Upper lobe of left lung (tissue), 6 donors: Measurements from ENCODE around the gene BRI3BP. TPM values are rescaled to one million over a fixed set of nuclear protein-coding genes. Genes with fewer than 3 reads are reported as not detected.
A peak's percentile ranks its signal among the peaks of the same experiment; 100 is the strongest.

Experiments
- ATAC-seq, 2 donors: fragments of 200-7000 bp; cut with Tn5 transposase; one replicate each; pipeline ENCODE4 v1.9.1; 2022; ENCODE audit warnings: mild to moderate bottlenecking in 2 of 2, moderate library complexity in 2 of 2; ENCODE audit not compliant: low FRiP score in 2 of 2
- DNase-seq, 2 donors: peaks; one replicate each; pipeline ENCODE4 v3.0.0-alpha.2; 2019 to 2020
- H3K27ac ChIP-seq, 4 donors: fragments of 200-600 bp; sonication (generic); one replicate each; pipeline ENCODE4 v1.5.1; 2016 to 2019
- H3K27me3 ChIP-seq, 4 donors: fragments of 200-600 bp; sonication (generic); one replicate each; pipeline ENCODE4 v1.5.1; 2017 to 2019
- H3K36me3 ChIP-seq, 4 donors: fragments of 200-600 bp; sonication (generic); one replicate each; pipeline ENCODE4 v1.5.1; 2016 to 2019
- H3K4me1 ChIP-seq, 4 donors: fragments of 200-600 bp; sonication (generic); one replicate each; pipeline ENCODE4 v1.5.1; 2018 to 2019
- H3K4me3 ChIP-seq, 4 donors: fragments of 200-600 bp; sonication (generic); one replicate each; pipeline ENCODE4 v1.5.1; 2017 to 2019; ENCODE audit warnings: mild to moderate bottlenecking in 2 of 4, moderate library complexity in 1 of 4
- H3K9me3 ChIP-seq, 4 donors: fragments of 200-600 bp; sonication (generic); one replicate each; pipeline ENCODE4 v1.5.1; 2018 to 2019
- CTCF ChIP-seq, 6 experiments: fragments of 450-650 bp in 4 of 6; fragments of 200-600 bp in 2 of 6; sonication (generic) in 2 of 6; IDR thresholded peaks; one replicate each; pipeline ENCODE4 v1.5.1; 2016 to 2019; ENCODE audit warnings: antibody characterized with exemption in 6 of 6
- EP300 ChIP-seq, 4 donors: sonication (generic); formaldehyde crosslinking; IDR thresholded peaks; one replicate each; pipeline ENCODE4 v1.5.1; 2017; ENCODE audit warnings: antibody characterized with exemption in 4 of 4, control low read depth in 2 of 4
- POLR2A ChIP-seq, 4 donors: fragments of 450-650 bp; IDR thresholded peaks; one replicate each; pipeline ENCODE4 v1.5.1; 2016 to 2017; ENCODE audit warnings: antibody characterized with exemption in 4 of 4, mild to moderate bottlenecking in 2 of 4
- POLR2AphosphoS5 ChIP-seq, 2 donors: sonication (generic); formaldehyde crosslinking; IDR thresholded peaks; one replicate each; pipeline ENCODE4 v1.5.1; 2017; ENCODE audit warnings: antibody characterized with exemption in 2 of 2
- WGBS, 2 donors: methylation state at CpG; one replicate each; pipeline ENCODE4 v1.1.5; 2017 to 2018; 5-methylcytosine and 5-hydroxymethylcytosine counted together
- total RNA-seq, 6 donors: library from RNA; depleted of rRNA in 4 of 6; stranded (reverse); fragments of >200 nt in 4 of 6; gene quantifications; one replicate each; pipeline versions ENCODE4 v1.1.0 to v1.2.1, GENCODE V29; 2016 to 2021
- donor health status: DM: no; HTN: no; CAD: no; lungs with moderate emphysema.
- donor health status: DM: no; HTN: yes; CAD: no; lungs with severe emphysema.

The BRI3BP gene
- total RNA-seq, 6 donors from 2014 or later: 3.1 to 8.5 (median 6.7) TPM

GRCh38 chr12:125023065-125023464, 29.6 kb downstream of the BRI3BP start:
- Histone ChIP-seq H3K4me3 (no peak overlapping the region), H3K4me1 (no peaks in the 10 kb centered on the region), H3K27me3 (no peaks in the 10 kb centered on the region), H3K9me3 (no peaks in the 10 kb centered on the region), H3K36me3 (no peaks in the 10 kb centered on the region), H3K27ac (no peak overlapping the region)
- DNase-seq (no peak), ATAC-seq (no peak)
- 89 to 100% methylated on average over 2 of the region's 2 CpGs for WGBS, 2 donors
- no peak for TF ChIP-seq CTCF (IDR thresholded peaks at IDR 0.05)
- TF ChIP-seq POLR2A (IDR thresholded peaks at IDR 0.05): no peak
- no peak for TF ChIP-seq POLR2AphosphoS5 (IDR thresholded peaks at IDR 0.05)
- TF ChIP-seq EP300 (IDR thresholded peaks at IDR 0.05): no peak

GRCh38 chr12:125024949-125025563, 31.6 kb downstream of the BRI3BP start:
- H3K27ac ChIP-seq: no peak overlapping the region
- ATAC-seq (no peak), DNase-seq (peak in 1 of 2 donors; percentile 75)
- H3K4me1 ChIP-seq: no peaks in the 10 kb centered on the region
- TF ChIP-seq EP300 (IDR thresholded peaks at IDR 0.05): no peak
- no peak for TF ChIP-seq CTCF (IDR thresholded peaks at IDR 0.05)
- no peak for TF ChIP-seq POLR2AphosphoS5 (IDR thresholded peaks at IDR 0.05)
- no peak for TF ChIP-seq POLR2A (IDR thresholded peaks at IDR 0.05)
- no peaks in the 10 kb centered on the region for H3K36me3 ChIP-seq
- H3K27me3 ChIP-seq: no peaks in the 10 kb centered on the region
- WGBS, 2 donors: 92 to 94% methylated on average over 40 to 42 of the region's 43 CpGs
- H3K4me3 ChIP-seq: no peak overlapping the region
- no peaks in the 10 kb centered on the region for H3K9me3 ChIP-seq

GRCh38 chr12:125025606-125026235, 32.3 kb downstream of the BRI3BP start:
- DNase-seq (no peak), ATAC-seq (no peak)
- no peak for TF ChIP-seq EP300 (IDR thresholded peaks at IDR 0.05)
- TF ChIP-seq POLR2A (IDR thresholded peaks at IDR 0.05): no peak
- TF ChIP-seq CTCF (IDR thresholded peaks at IDR 0.05): no peak
- TF ChIP-seq POLR2AphosphoS5 (IDR thresholded peaks at IDR 0.05): no peak
- Histone ChIP-seq H3K36me3 (no peaks in the 10 kb centered on the region), H3K4me1 (no peaks in the 10 kb centered on the region), H3K4me3 (no peak overlapping the region), H3K27ac (no peak overlapping the region), H3K9me3 (no peaks in the 10 kb centered on the region), H3K27me3 (no peaks in the 10 kb centered on the region)
- WGBS, 2 donors: 92 to 94% methylated on average over 9 of the region's 9 CpGs

GRCh38 chr12:125028106-125028505, 34.7 kb downstream of the BRI3BP start:
- TF ChIP-seq POLR2A (IDR thresholded peaks at IDR 0.05) (no peak), CTCF (IDR thresholded peaks at IDR 0.05) (no peak), POLR2AphosphoS5 (IDR thresholded peaks at IDR 0.05) (no peak), EP300 (IDR thresholded peaks at IDR 0.05) (no peak)
- ATAC-seq: no peak
- Histone ChIP-seq H3K36me3 (no peaks in the 10 kb centered on the region), H3K27me3 (no peaks in the 10 kb centered on the region), H3K4me1 (no peaks in the 10 kb centered on the region), H3K4me3 (no peak overlapping the region), H3K9me3 (no peaks in the 10 kb centered on the region), H3K27ac (no peak overlapping the region)
- no peak for DNase-seq
- 94 to 97% methylated on average over 8 of the region's 8 CpGs for WGBS, 2 donors
